ENCODE measurements around the gene MPHOSPH6. TPM values are rescaled to one million over a fixed set of nuclear protein-coding genes. Genes with fewer than 3 reads are reported as not detected.

MPHOSPH6 gene
- total and polyA plus RNA-seq, 2 of the 8 experiments (the other 6 are each of a cell fraction or from before 2014, with no cell fraction given), result 19.7 to 32.9 TPM

GRCh38 chr16:82167670-82168069, 2.4 kb downstream of the MPHOSPH6 start:
- POLR2A ChIA-PET (ENCODE audit: partially characterized antibody), result interaction anchor here (0.6 to 0.9 kb wide), 5 partner anchors 39 to 532 kb away, joined by 3 read pairs; no protein-coding TSS in a partner anchor
- no peak overlapping the region for H3K9ac ChIP-seq (replicated peaks in 1 of 4; ENCODE audit: extremely low read depth in 1 of 4, low read depth in 3 of 4, low read length in 3 of 4)
- 94% methylated on average over 5 of the region's 5 CpGs; no CpG with 5 or more reads in 1 of the 2 experiments for WGBS, 2 experiments (ENCODE audit: extremely low coverage in 1 of 2, insufficient coverage in 1 of 2, insufficient read length in 1 of 2, insufficient replicate concordance in 2 of 2, low coverage in 1 of 2, low lambda C conversion rate in 2 of 2, missing lambda C conversion rate in 1 of 2)
- DNase-seq (ENCODE audit: low read depth in 1 of 2, low spot score in 2 of 2) (no peak), FAIRE-seq (no peak)
- no peak overlapping the region for H2AFZ ChIP-seq (ENCODE audit: low read length)
- no peak overlapping the region for H3K27ac ChIP-seq (ENCODE audit: low read depth, low read length)
- no peak overlapping the region for H4K5ac ChIP-seq (ENCODE audit: insufficient read length, low read depth, low read length)
- peaks cover 3 to 44% (median 27%) of the 10 kb centered on the region in 4 experiments; a peak in 7 of 8 replicates for H3K36me3 ChIP-seq (ENCODE audit: control insufficient read depth in 2 of 4, insufficient read depth in 4 of 4, low read length in 3 of 4)
- peaks cover 4% of the 10 kb centered on the region; the same call in 1 of the 2 replicates for H3K23me2 ChIP-seq (ENCODE audit: low read depth, low read length)
- H2BK12ac ChIP-seq (ENCODE audit: low read depth, low read length), result no peak overlapping the region
- H3K4me3 ChIP-seq (ENCODE audit: extremely low read depth in 1 of 4, insufficient read depth in 2 of 4, low read depth in 3 of 4, low read length in 4 of 4), result no peak overlapping the region
- no peak overlapping the region for H2BK15ac ChIP-seq (ENCODE audit: low read length)
- peaks cover 3 to 40% of the 10 kb centered on the region in 2 experiments for H3K79me2 ChIP-seq (ENCODE audit: control insufficient read depth in 1 of 2, insufficient read depth in 2 of 2, low read length in 2 of 2)
- H4K91ac ChIP-seq (replicated peaks; ENCODE audit: insufficient read length, low read length), result no peak overlapping the region
- H2BK5ac ChIP-seq (ENCODE audit: low read depth, low read length), result no peak overlapping the region
- peaks cover 0 to 3% (median 0%) of the 10 kb centered on the region in 4 experiments; a peak in 2 of 7 replicates for H3K4me1 ChIP-seq (replicated peaks in 1 of 4; ENCODE audit: control insufficient read depth in 3 of 4, insufficient read depth in 4 of 4, low read length in 3 of 4)
- H3K4ac ChIP-seq (replicated peaks; ENCODE audit: insufficient read length, low read depth, low read length), result no peak overlapping the region
- no peak overlapping the region for H3K18ac ChIP-seq (ENCODE audit: extremely low read depth, low read length)
- H4K8ac ChIP-seq (ENCODE audit: extremely low read depth, insufficient read depth, low read length), result no peak overlapping the region
- no peak overlapping the region for H2BK20ac ChIP-seq (ENCODE audit: low read length)
- no peak overlapping the region for H3K14ac ChIP-seq (ENCODE audit: insufficient read length)
- H3K56ac ChIP-seq (replicated peaks; ENCODE audit: insufficient read length, low read depth, low read length), result no peak overlapping the region
- no peak overlapping the region for H2AK5ac ChIP-seq (ENCODE audit: low read depth, low read length)
- peaks cover 0 to 18% (median 14%) of the 10 kb centered on the region in 4 experiments; a peak in 6 of 7 replicates for H3K27me3 ChIP-seq (replicated peaks in 1 of 4; ENCODE audit: control insufficient read depth in 3 of 4, extremely low read depth in 1 of 4, insufficient read depth in 3 of 4, low read length in 3 of 4)
- no peak for TF ChIP-seq CHD2 (IDR thresholded peaks at IDR 0.05; ENCODE audit: low read length)
- no peak overlapping the region for H2BK120ac ChIP-seq (replicated peaks; ENCODE audit: low read depth, low read length)
- no peaks in the 10 kb centered on the region for H3K79me1 ChIP-seq (ENCODE audit: low read depth, low read length)
- no peaks in the 10 kb centered on the region for H4K20me1 ChIP-seq (replicated peaks in 1 of 2; ENCODE audit: control insufficient read depth in 1 of 2, insufficient read depth in 2 of 2, low read length in 2 of 2)
- H3K9me3 ChIP-seq (ENCODE audit: insufficient read depth in 2 of 2, low read depth in 1 of 2, low read length in 1 of 2), result peaks cover 4 to 11% of the 10 kb centered on the region in 2 experiments; a peak in 3 of 4 replicates
- CTCF ChIA-PET (ENCODE audit: partially characterized antibody), result no interaction called here
- H3K23ac ChIP-seq (ENCODE audit: insufficient read length), result no peak overlapping the region
- H3K4me2 ChIP-seq (ENCODE audit: insufficient read depth in 1 of 2, low read depth in 2 of 2, low read length in 2 of 2), result no peak overlapping the region

All from H1 (cell line).